ENCODE results near the gene FAM20A. TPM values are rescaled to one million over a fixed set of nuclear protein-coding genes. Genes with fewer than 3 reads are reported as not detected.

FAM20A gene
- total RNA-seq, 1 donor from 2014 or later = 2.9 TPM

DNA sequence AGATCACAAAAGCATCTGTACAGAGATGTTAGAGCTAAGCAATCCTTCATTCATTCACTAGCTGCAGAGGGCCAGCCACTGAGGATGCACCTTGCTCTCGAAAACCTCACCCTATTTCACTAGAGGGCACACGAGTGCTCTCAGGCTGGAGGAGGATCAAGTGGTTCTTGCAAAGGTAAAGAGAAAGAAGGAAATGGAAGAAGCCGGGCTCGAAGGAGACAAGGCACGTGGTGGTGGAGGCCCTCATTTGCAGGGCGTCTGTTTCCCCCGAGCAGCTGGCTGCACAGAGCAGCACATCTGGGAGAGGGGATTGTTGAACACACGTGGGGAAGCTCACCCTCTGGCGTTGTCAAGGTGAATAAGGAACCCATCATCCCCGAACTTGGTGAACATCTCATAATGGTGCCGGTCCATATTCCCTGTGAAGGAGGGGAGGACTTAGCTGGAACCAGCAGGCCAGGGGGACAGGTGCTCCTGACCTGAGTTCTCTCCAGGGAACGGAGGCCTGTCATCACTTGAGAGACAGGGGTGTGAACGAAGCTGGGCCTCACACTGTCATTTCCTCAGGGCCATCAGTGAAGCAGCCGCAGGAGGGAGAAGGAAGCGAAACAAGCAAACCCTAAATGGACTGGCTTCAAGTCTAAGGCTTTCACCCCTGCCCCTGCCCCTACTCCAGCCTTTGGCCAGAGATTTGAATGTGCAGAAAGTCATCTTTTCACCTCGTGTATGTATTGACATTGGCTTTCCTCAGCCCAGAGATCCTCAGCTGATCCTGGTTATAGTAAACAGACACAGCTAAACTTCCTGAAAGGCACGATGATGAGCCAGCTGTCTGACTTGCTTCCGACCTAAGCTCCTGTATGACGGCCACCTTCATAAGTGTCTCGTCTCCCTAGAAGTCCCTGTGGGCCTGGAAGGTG is 61.4 kb downstream of the FAM20A start:
- TF ChIP-seq, protein P1, sequence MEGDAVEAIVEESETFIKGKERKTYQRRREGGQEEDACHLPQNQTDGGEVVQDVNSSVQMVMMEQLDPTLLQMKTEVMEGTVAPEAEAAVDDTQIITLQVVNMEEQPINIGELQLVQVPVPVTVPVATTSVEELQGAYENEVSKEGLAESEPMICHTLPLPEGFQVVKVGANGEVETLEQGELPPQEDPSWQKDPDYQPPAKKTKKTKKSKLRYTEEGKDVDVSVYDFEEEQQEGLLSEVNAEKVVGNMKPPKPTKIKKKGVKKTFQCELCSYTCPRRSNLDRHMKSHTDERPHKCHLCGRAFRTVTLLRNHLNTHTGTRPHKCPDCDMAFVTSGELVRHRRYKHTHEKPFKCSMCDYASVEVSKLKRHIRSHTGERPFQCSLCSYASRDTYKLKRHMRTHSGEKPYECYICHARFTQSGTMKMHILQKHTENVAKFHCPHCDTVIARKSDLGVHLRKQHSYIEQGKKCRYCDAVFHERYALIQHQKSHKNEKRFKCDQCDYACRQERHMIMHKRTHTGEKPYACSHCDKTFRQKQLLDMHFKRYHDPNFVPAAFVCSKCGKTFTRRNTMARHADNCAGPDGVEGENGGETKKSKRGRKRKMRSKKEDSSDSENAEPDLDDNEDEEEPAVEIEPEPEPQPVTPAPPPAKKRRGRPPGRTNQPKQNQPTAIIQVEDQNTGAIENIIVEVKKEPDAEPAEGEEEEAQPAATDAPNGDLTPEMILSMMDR (IDR thresholded peaks at IDR 0.05; ENCODE audit: borderline replicate concordance) = peak; percentile 40
- no peaks in the 10 kb centered on the region for H3K9me3 ChIP-seq (replicated peaks)
- intact Hi-C loops (cut with micrococcal nuclease) = no loop called here
- H3K27ac ChIP-seq (replicated peaks) = peak overlapping the region; percentile 23
- H3K4me3 ChIP-seq = no peak overlapping the region
- H3K27me3 ChIP-seq (ENCODE audit: low read depth) = no peaks in the 10 kb centered on the region
- peaks cover 42% of the 10 kb centered on the region for H3K4me1 ChIP-seq
- no peak for DNase-seq
- peaks cover 57% of the 10 kb centered on the region for H3K36me3 ChIP-seq

DNA sequence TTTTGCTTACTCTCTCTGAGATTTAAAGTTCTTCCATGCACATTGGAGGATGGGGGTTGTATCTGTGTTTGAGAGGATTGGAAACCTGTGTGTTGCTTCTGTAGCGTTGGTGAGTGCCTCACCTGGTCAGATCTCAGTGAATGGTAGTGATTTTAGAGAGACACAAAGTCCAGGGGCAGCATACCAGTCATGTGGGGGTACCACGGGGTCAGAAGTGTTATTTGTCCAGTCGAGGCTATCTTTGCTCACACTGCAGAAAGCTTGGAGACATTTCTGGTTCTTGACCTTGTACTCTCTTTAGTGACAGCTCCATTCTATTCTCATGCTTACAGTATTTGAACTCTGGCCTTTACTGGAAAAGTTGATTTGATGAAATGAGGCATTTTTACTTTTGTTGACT is 65.2 kb downstream of the FAM20A start:
- Histone ChIP-seq H3K36me3 (peaks cover 95% of the 10 kb centered on the region), H3K27ac (replicated peaks) (peak overlapping the region; percentile 46)
- DNase-seq = no peak

DNA sequence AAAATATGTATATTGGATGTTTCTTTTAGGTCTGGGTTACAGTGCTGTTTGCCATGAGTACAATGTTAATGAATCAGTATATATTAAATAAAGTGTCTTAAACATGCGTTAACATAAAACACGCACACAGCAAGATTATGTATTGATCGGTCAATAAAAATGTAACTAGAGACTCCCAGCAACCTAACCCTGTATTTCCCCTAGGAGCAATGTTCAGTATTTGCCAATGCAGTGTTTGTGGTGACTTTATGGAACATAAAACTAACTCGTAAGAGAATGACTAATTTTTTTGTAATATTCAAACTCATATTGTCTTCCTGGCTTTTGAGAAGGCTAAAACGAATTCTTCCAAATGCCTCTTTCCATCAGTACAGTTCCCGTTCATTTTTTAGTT is 66.5 kb downstream of the FAM20A start:
- no peak overlapping the region for H3K27ac ChIP-seq (replicated peaks)
- peaks cover 71% of the 10 kb centered on the region for H3K4me1 ChIP-seq
- H3K4me3 ChIP-seq = no peak overlapping the region
- H3K36me3 ChIP-seq = peaks cover 99% of the 10 kb centered on the region
- intact Hi-C loops (cut with micrococcal nuclease) = no loop called here
- no peaks in the 10 kb centered on the region for H3K9me3 ChIP-seq (replicated peaks)
- H3K27me3 ChIP-seq (ENCODE audit: low read depth) = no peaks in the 10 kb centered on the region
- TF ChIP-seq, protein P1 (IDR thresholded peaks at IDR 0.05; ENCODE audit: borderline replicate concordance) = no peak
- DNase-seq = no peak

More for the DNA sequence above, 65.2 kb downstream of the FAM20A start:
- Histone ChIP-seq H3K9me3 (replicated peaks) (no peaks in the 10 kb centered on the region), H3K4me1 (peaks cover 59% of the 10 kb centered on the region), H3K4me3 (no peak overlapping the region), H3K27me3 (ENCODE audit: low read depth) (no peaks in the 10 kb centered on the region)
- intact Hi-C loops (cut with micrococcal nuclease) = no loop called here
- TF ChIP-seq, protein P1 (IDR thresholded peaks at IDR 0.05; ENCODE audit: borderline replicate concordance) = no peak

DNA sequence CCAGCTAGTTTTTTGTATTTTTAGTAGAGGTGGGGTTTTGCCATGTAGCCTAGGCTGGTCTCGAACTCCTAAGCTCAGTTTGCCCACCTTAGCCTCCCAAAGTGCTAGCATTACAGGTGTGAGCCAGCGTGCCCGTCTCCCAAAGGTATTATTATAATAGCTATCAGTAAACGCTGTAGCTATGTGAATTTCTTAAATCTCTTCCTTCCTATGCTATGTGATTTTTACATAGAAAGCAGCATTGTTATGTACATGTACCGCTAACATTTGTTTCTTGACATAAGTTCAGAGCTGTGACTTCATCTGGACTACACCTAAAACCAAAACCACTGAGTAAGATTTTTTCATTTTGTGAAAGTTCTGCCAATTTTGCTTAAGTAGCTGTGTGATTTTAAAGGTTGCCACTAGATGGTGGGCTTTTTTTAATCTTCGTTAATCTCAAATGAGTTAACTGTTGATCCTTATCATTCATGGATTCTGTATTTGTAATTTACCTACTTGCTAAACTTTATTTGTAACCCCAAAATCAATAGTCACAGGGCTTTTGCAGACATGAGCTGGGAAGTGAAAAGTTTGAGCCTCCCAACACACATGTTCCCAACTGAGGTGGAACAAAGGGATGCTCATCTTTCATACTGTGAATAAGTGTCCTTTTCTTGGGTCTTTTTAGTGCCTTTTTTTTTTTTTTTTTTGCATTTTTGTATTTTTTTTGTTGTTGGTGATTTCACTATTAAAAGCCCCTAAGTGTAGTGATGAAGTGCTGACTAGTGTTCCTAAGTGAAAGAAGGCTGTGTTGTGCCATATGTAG is 67.1 kb downstream of the FAM20A start:
- Histone ChIP-seq H3K27ac (replicated peaks) (peak overlapping the region; percentile 10), H3K27me3 (ENCODE audit: low read depth) (no peaks in the 10 kb centered on the region), H3K4me3 (no peak overlapping the region), H3K9me3 (replicated peaks) (no peaks in the 10 kb centered on the region), H3K36me3 (peaks cover 99% of the 10 kb centered on the region), H3K4me1 (peaks cover 71% of the 10 kb centered on the region)
- DNase-seq = no peak
- TF ChIP-seq, protein P1 (IDR thresholded peaks at IDR 0.05; ENCODE audit: borderline replicate concordance) = peak; percentile 50
- intact Hi-C loops (cut with micrococcal nuclease) = no loop called here

DNA sequence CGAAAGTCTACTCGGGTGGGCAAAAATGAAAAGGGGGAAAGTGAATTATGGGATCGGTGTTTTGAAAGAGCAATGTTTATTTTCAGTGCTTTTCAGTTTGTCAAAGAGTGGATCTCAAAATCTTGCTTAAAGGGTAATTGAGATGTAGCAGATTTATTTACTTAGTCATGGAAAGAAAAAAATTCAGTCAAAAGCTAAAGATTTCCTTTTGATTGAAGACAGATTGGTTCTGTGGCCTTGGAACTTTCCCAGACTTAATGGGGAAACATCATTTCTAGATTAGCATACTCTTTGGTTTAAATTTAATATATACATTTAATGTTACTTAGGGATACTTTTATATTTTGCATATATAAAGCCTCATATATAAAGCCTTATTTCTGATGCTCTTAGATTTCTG is 68.3 kb downstream of the FAM20A start:
- H3K27me3 ChIP-seq (ENCODE audit: low read depth) = no peaks in the 10 kb centered on the region

More for the DNA sequence above, 68.3 kb downstream of the FAM20A start:
- TF ChIP-seq, protein P1 (IDR thresholded peaks at IDR 0.05; ENCODE audit: borderline replicate concordance) = no peak
- Histone ChIP-seq H3K4me1 (peaks cover 76% of the 10 kb centered on the region), H3K36me3 (peaks cover 99% of the 10 kb centered on the region), H3K27ac (replicated peaks) (no peak overlapping the region), H3K4me3 (no peak overlapping the region), H3K9me3 (replicated peaks) (no peaks in the 10 kb centered on the region)
- intact Hi-C loops (cut with micrococcal nuclease) = no loop called here
- DNase-seq = no peak
